NB4 (cell line): ENCODE results near the gene PDZD2.

Experiments
- MYC ChIP-seq: IDR thresholded peaks from 2 replicates; pipeline ENCODE4 v1.6.1; 2011; ENCODE audit warnings: low read depth, low read length
- POLR2A ChIP-seq: IDR thresholded peaks from 2 replicates; pipeline ENCODE4 v1.6.1; 2011; ENCODE audit warnings: mild to moderate bottlenecking; ENCODE audit not compliant: insufficient read length; ENCODE audit errors: extremely low read depth
- TF ChIP-seq, protein P1 (sequence below): IDR thresholded peaks from one replicate; pipeline ENCODE4 v1.5.1; 2012; ENCODE audit warnings: low read depth, low read length

DNA sequence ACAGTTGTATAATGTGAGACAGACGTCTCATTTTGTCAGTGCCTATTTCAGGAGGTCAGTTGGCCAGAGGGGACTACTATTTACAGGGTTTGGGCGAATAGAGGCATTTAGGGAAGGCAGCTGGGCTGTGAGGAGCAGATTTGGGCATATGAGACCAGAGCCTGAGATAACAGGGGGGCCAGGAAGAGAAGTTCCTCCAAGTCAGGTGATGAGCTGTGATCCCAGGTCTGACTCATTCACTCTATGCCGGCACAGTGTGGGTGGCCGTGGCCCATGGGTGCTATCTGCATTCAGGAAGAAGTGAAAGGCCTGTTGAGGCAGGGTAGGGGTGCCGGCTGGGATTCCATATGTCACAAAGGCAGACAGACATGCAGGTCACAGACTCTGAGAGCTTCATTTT is 142.8 kb downstream of the PDZD2 start:
- TF ChIP-seq POLR2A (no peak), MYC (no peak)
- TF ChIP-seq, protein P1, sequence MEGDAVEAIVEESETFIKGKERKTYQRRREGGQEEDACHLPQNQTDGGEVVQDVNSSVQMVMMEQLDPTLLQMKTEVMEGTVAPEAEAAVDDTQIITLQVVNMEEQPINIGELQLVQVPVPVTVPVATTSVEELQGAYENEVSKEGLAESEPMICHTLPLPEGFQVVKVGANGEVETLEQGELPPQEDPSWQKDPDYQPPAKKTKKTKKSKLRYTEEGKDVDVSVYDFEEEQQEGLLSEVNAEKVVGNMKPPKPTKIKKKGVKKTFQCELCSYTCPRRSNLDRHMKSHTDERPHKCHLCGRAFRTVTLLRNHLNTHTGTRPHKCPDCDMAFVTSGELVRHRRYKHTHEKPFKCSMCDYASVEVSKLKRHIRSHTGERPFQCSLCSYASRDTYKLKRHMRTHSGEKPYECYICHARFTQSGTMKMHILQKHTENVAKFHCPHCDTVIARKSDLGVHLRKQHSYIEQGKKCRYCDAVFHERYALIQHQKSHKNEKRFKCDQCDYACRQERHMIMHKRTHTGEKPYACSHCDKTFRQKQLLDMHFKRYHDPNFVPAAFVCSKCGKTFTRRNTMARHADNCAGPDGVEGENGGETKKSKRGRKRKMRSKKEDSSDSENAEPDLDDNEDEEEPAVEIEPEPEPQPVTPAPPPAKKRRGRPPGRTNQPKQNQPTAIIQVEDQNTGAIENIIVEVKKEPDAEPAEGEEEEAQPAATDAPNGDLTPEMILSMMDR = no peak
